Karpas-422 (cell line): ENCODE data around the gene PRR15L. TPM values are rescaled to one million over a fixed set of nuclear protein-coding genes. Genes with fewer than 3 reads are reported as not detected.
"Not testable (repeated sequence)": the region's sequence is repeated elsewhere in the genome, so short reads cannot be mapped to it uniquely, and the experiment has no call there.

Experiments
- DNase-seq: peaks from one replicate; pipeline ENCODE4 v3.0.0-alpha.2; 2015
- H2AFZ ChIP-seq: fragments of 200-600 bp; sonication (generic); 2 replicates; pipeline ENCODE4 v1.6.1; 2014; ENCODE audit warnings: antibody characterized with exemption, low read length, mixed read lengths
- H3K27ac ChIP-seq: fragments of 200-600 bp; sonication (generic); 2 replicates; pipeline ENCODE4 v1.5.1; 2014; ENCODE audit warnings: mild to moderate bottlenecking, low read length, moderate library complexity
- H3K27me3 ChIP-seq: fragments of 200-600 bp; sonication (generic); 2 replicates; pipeline ENCODE4 v1.6.1; 2014; ENCODE audit warnings: low read length, mixed read lengths
- H3K36me3 ChIP-seq: fragments of 200-600 bp; sonication (generic); 2 replicates; pipeline ENCODE4 v1.6.1; 2014; ENCODE audit warnings: low read length, mixed read lengths; ENCODE audit not compliant: insufficient read depth
- H3K4me1 ChIP-seq: fragments of 200-600 bp; sonication (generic); 2 replicates; pipeline ENCODE4 v1.6.1; 2014; ENCODE audit warnings: mild to moderate bottlenecking, low read length, mixed read lengths
- H3K4me2 ChIP-seq: fragments of 200-600 bp; sonication (generic); 2 replicates; pipeline ENCODE4 v1.6.1; 2014; ENCODE audit warnings: low read length, low read depth, mild to moderate bottlenecking; ENCODE audit not compliant: poor library complexity, severe bottlenecking
- H3K4me3 ChIP-seq: fragments of 200-600 bp; sonication (generic); 2 replicates; pipeline ENCODE4 v1.5.1; 2014; ENCODE audit warnings: mild to moderate bottlenecking, antibody characterized with exemption, low read length, mixed read lengths
- H3K79me2 ChIP-seq: fragments of 200-600 bp; sonication (generic); 2 replicates; pipeline ENCODE4 v1.6.1; 2014; ENCODE audit warnings: mild to moderate bottlenecking, low read length, mixed read lengths
- H3K9ac ChIP-seq: fragments of 200-600 bp; sonication (generic); 2 replicates; pipeline ENCODE4 v1.6.0; 2014; ENCODE audit warnings: low read length
- H3K9me2 ChIP-seq: fragments of 200-600 bp; sonication (generic), shearing (Covaris generic); replicated peaks from 2 replicates; pipeline ENCODE4 v1.6.0; 2014; ENCODE audit warnings: mild to moderate bottlenecking, low read length, moderate library complexity; ENCODE audit not compliant: insufficient read depth
- H3K9me3 ChIP-seq: fragments of 300-700, 200-600 bp; sonication (generic); 2 replicates; pipeline ENCODE4 v1.6.1; 2014; ENCODE audit warnings: low read length, mixed read lengths
- H4K20me1 ChIP-seq: fragments of 200-600 bp; sonication (generic); 2 replicates; pipeline ENCODE4 v1.6.1; 2014; ENCODE audit warnings: mild to moderate bottlenecking, antibody characterized with exemption, low read length, low read depth; ENCODE audit not compliant: insufficient read depth
- total RNA-seq: library from RNA; depleted of rRNA; stranded (reverse); fragments of >200 nt; shearing (Covaris generic); gene quantifications from 2 replicates; pipeline ENCODE4 v1.2.3, GENCODE V29; 2014; ENCODE audit warnings: low replicate concordance; rRNA removed

The PRR15L gene, protein sequence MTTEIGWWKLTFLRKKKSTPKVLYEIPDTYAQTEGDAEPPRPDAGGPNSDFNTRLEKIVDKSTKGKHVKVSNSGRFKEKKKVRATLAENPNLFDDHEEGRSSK
- 0.97 and 2.7 TPM in 2 replicates for total RNA-seq

DNA sequence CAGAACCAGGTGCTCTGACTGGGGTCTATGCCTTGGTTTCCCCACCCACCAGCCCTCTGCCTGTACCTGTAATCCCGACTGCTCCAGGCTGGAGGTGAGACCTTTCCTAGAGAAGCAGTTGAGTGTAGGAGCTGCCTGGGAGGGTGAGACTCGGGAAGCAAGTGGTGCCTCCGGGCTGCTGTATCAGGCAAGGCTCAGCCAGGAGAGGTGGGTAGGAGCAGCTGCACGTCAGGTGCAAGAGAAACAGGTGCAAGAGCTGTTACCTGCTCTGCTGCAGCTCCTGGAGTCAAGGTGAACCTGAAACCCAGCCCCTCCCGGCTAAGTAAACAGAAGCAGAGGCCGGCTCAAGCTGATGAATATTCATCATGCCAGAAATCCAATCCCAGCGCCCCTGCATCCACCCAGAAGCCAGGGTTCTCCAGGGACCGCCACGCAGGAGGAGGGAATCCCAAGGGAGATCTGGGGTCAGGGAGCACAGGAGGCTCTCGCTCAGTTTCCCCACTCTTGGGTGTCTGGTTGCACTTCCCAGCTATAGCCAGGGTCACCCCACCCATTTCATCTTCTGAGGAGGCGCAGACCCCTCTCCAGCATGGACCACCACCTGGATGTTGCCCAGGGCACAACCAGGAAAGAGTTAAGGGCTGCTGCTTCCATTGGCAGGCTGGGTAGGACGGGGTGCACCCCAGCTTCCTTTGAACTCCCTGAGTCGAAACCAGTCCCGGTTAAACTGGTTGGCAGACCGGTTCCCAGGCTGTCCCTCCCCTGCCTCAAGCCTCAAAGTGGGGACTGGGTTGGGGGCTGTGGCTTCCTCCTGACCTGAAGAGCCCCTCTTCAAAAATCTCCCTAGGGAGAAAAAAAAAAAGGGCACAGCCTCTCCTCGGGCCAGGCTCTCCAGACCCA lies at the start of gene PRR15L:
Gene PRR15L, minus strand, starts transcription at position 293 of the 900 bp plus-strand sequence. CDS start 4,649 bp downstream, outside the sequence.
- H4K20me1 ChIP-seq = no peaks in the 10 kb centered on the region
- no peaks in the 10 kb centered on the region for H3K79me2 ChIP-seq
- peak within 1 kb of the TSS; percentile 80 for H3K9ac ChIP-seq
- no peak within 1 kb of the TSS for H2AFZ ChIP-seq
- peak within 1 kb of the TSS; percentile 67 for H3K4me2 ChIP-seq
- H3K27ac ChIP-seq = peak within 1 kb of the TSS; percentile 100
- peak within 1 kb of the TSS; percentile 54 for H3K4me3 ChIP-seq
- no peaks in the 10 kb centered on the region for H3K36me3 ChIP-seq
- H3K9me2 ChIP-seq = no peaks in the 10 kb centered on the region
- H3K4me1 ChIP-seq = peaks cover 87% of the 10 kb centered on the region
- no peaks in the 10 kb centered on the region for H3K9me3 ChIP-seq
- no peaks in the 10 kb centered on the region for H3K27me3 ChIP-seq
- peak; percentile 68 for DNase-seq

DNA sequence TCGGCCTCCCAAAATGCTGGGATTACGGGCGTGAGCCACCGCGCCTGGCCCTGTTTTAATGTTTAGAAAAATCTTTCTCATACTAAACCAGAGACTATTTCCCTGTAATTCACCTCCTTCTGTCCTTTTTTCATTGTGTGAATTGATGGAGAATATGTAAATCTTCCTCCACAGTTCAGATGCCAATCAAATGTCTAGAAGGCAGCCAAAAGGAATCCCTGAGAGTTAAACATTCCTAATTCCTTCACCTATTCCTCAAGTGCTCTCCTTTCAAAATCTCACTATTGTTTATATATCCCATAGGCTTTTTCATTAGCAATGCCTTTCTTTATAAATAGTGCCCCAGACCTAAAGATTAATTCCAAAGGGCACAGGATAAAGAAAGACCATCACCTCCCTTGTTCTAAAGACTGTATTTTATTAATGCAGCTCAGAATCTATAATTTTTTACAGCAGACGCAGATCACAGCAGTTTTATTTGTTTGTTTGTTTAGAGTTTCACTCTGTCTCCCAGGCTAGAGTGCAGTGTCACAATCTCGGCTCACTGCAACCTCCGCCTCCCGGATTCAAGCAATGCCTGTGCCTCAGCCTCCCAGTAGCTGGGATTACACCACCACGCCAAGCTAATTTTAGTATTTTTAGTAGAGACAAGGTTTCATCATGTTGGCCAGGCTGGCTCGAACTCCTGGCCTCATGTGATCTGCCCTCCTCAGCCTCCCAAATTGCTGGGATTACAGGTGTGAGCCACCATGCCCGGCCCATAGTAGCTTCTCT lies 49.4 kb upstream of the PRR15L start:
- Histone ChIP-seq H3K4me3 (no peak overlapping the region), H4K20me1 (no peaks in the 10 kb centered on the region), H3K9me2 (no peaks in the 10 kb centered on the region), H2AFZ (no peak overlapping the region), H3K4me1 (peaks cover 54% of the 10 kb centered on the region), H3K79me2 (no peaks in the 10 kb centered on the region), H3K27me3 (no peaks in the 10 kb centered on the region), H3K9ac (no peak overlapping the region), H3K27ac (no peak overlapping the region), H3K9me3 (no peaks in the 10 kb centered on the region), H3K4me2 (no peak overlapping the region), H3K36me3 (no peaks in the 10 kb centered on the region)
- no peak for DNase-seq

DNA sequence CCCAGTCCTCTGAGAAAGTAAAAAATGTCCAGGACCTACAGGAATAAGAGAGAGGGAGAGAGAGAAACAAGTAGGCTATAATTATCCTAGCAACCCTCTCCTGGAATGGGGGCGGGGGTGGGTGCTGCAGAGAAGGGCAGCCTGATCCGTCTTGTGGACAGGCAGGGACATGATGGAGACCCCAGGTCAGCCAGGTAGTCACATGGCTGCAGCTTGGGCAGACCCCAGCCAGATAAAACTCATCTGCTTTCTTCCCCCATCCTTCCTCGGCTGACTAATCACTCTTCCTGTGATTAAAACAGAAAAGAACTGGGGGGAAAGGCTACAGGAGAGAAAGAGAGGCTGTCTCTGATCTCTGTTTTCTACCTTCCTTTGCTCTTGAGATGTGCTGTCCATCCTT lies 47.3 kb upstream of the PRR15L start:
- Histone ChIP-seq H3K9ac (0 out of 2 replicates have a peak overlapping the region, but pooled peaks have one; percentile 10), H3K4me3 (no peak overlapping the region), H3K9me2 (no peaks in the 10 kb centered on the region), H4K20me1 (no peaks in the 10 kb centered on the region), H3K36me3 (no peaks in the 10 kb centered on the region), H2AFZ (peak overlapping the region; percentile 23; the same call in 1 of the 2 replicates), H3K27me3 (no peaks in the 10 kb centered on the region), H3K79me2 (no peaks in the 10 kb centered on the region), H3K9me3 (no peaks in the 10 kb centered on the region), H3K27ac (no peak overlapping the region), H3K4me2 (no peak overlapping the region), H3K4me1 (peaks cover 45% of the 10 kb centered on the region)
- no peak for DNase-seq

DNA sequence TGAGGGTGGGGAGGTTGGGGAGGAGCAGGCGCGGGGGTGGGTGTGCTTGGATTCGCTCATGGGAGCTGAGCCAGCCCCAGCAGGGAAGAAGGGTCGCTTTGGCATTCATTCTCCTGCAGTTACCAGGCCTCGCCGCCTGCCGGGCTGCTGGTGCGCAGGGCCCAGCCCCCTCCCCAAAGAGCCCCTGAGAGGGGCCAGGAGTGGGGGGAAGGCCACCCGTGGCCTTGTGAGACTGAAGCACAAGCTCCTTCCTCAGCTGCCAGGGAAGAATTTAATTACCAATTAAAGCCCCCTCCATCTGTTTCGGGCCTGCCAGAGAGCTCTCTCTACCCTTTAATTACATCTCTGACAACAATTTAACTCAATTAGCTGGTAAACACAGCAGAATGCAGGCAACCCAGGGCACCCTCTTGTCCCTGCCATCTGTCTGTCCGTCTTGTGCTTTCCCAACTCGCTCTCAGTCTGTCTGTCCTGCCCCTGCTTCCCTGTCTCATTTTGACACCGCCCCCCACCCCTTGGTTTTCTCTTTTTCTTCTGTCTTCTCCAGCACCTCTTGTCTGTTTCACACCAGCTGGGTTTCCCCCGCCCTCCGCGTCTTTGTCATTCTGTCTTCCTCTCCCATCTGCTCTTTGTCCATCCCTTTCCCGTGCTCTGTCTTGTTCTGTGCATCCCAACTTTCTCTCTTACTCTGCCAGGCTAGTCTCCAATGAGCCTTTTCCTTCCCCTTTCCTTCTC lies 45.9 kb upstream of the PRR15L start:
- no peak for DNase-seq
- H3K9me2 ChIP-seq = no peaks in the 10 kb centered on the region
- H3K4me2 ChIP-seq = peak overlapping the region; percentile 61
- no peak overlapping the region for H3K9ac ChIP-seq
- H3K4me3 ChIP-seq = peak overlapping the region; percentile 36; the same call in 1 of the 2 replicates
- H3K4me1 ChIP-seq = peaks cover 45% of the 10 kb centered on the region
- H3K9me3 ChIP-seq = no peaks in the 10 kb centered on the region
- no peaks in the 10 kb centered on the region for H4K20me1 ChIP-seq
- H3K27me3 ChIP-seq = no peaks in the 10 kb centered on the region
- no peaks in the 10 kb centered on the region for H3K79me2 ChIP-seq
- H3K36me3 ChIP-seq = no peaks in the 10 kb centered on the region
- H2AFZ ChIP-seq = peak overlapping the region; percentile 4; the same call in 1 of the 2 replicates
- H3K27ac ChIP-seq = no peak overlapping the region; the same call in 1 of the 2 replicates

DNA sequence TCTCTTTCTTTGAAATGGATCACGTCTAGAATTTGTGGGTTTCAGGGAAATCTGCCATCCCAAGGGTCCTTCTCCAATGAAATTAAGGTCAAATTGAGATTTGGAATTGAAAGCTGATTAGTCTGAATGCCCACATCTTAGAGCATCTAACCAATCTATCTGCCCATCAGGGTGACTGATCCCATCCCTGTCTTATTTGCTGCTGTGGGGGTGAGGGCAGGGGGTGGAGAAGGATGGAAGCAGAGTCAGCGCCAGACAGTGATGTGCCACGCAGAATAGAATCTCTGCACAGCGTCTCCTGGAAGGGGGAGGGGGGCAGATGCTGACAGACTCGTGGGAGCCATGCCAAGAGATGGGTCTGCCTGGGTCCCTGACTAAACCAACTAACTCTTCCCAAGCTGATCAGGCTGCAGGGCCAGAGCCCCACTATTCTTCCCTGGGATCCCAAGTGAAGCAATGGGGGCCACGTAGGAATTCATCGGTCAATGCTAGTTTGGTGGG lies 45.3 kb upstream of the PRR15L start:
- peak overlapping the region; percentile 41; the same call in 1 of the 2 replicates for H3K9ac ChIP-seq

DNA sequence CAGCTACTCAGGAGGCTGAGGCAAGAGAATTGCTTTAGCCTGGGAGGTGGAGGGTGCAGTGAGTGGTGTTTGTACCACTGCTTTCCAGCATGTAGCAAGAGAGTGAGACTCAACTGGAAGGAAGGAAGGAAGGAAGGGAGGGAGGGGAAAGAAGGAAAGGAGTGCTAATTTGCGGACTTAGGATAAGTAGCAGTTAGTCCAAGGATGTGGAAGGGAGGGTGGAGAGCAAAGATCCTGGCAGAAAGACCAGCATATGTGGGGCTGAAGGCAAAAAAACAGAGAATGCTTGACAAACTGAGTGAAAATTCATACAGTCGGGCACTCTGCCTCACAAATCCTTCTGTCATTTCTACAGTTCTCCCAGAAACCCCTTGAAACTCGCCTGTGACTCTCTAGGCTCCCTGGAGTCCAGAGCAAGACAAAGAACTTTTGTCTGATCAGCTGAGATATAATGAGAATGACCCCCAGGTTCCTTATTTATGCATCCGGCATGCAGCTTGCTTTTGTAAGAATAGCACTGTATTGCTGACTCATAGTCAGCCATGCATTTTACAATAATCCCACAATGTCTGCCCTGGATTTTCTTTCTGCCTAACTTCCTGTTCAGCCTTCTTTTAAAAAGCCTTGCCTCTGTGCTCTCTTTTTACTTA lies 44.7 kb upstream of the PRR15L start:
- Histone ChIP-seq H2AFZ (peak overlapping the region; percentile 34), H4K20me1 (no peaks in the 10 kb centered on the region), H3K9ac (peak overlapping the region; percentile 41), H3K4me1 (peaks cover 45% of the 10 kb centered on the region), H3K79me2 (no peaks in the 10 kb centered on the region), H3K27ac (peak overlapping the region; percentile 73), H3K4me3 (peak overlapping the region; percentile 36), H3K36me3 (no peaks in the 10 kb centered on the region), H3K4me2 (peak overlapping the region; percentile 61), H3K9me2 (no peaks in the 10 kb centered on the region), H3K9me3 (no peaks in the 10 kb centered on the region), H3K27me3 (no peaks in the 10 kb centered on the region)
- peak; percentile 89 for DNase-seq

More for the DNA sequence above, 45.3 kb upstream of the PRR15L start:
- no peak for DNase-seq
- no peaks in the 10 kb centered on the region for H3K9me3 ChIP-seq
- H3K79me2 ChIP-seq = no peaks in the 10 kb centered on the region
- no peaks in the 10 kb centered on the region for H3K36me3 ChIP-seq
- H3K27me3 ChIP-seq = no peaks in the 10 kb centered on the region
- H3K4me2 ChIP-seq = peak overlapping the region; percentile 61
- peak overlapping the region; percentile 73 for H3K27ac ChIP-seq
- H2AFZ ChIP-seq = peak overlapping the region; percentile 34
- peaks cover 45% of the 10 kb centered on the region for H3K4me1 ChIP-seq
- H3K9me2 ChIP-seq = no peaks in the 10 kb centered on the region
- H3K4me3 ChIP-seq = peak overlapping the region; percentile 36; the same call in 1 of the 2 replicates
- H4K20me1 ChIP-seq = no peaks in the 10 kb centered on the region

DNA sequence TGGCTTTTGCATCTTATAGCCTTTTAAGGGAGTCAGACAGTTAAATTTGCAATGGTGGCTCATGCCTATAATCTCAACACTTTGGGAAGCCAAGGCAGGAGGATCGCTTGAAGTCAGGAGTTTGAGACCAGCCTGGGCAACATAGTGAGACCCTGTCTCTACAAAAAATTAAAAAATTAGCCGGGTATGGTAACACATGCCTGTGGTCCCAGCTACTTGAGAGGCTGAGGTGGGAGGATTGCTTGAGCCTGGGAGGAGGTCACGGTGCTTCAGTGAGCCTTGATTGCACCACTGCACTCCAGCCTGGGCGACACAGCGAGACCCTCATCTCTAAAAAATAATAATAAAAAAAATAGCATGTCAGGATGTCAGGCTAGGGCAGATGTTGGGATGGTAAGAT lies 44.0 kb upstream of the PRR15L start:
- peaks cover 45% of the 10 kb centered on the region for H3K4me1 ChIP-seq
- H3K9ac ChIP-seq, H3K9me3 ChIP-seq, H4K20me1 ChIP-seq, H3K36me3 ChIP-seq, H3K27ac ChIP-seq, H3K4me2 ChIP-seq, H3K27me3 ChIP-seq, H3K4me3 ChIP-seq, H3K79me2 ChIP-seq, H3K9me2 ChIP-seq, H2AFZ ChIP-seq, DNase-seq: not testable (repeated sequence)
